ENCODE measurements around the gene SOWAHA.

The SOWAHA gene

DNA sequence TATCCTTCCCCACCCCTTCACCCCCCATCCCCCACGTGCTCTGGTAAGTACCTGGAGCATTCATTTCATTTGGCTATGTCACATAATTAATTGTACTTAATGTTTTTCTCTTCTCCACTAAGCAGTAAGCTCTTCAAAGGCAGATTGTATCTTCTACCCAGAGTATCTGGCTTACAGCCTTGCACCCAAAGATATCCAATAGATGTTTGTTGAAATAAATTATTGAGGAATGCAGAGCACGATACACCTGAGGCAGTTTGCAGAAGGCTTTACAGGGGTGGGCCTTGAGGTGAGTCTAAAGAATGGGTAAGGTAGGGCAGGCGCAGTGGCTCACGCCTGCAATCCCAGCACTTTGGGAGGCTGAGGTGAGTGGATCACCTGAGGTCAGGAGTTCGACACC, 2.5 kb upstream of the SOWAHA start:
- ChIA-PET CTCF (interaction anchor here (1.1 to 5.8 kb wide), 5 partner anchors 9 to 63 kb away, joined by 3 to 58 read pairs (median 13); partner anchors contain the start of gene CCNI2), POLR2A (no interaction called here)
- no peak for DNase-seq (ENCODE audit: extremely low spot score)
- no peak for TF ChIP-seq CTCF (IDR thresholded peaks at IDR 0.05; ENCODE audit: control extremely low read depth, extremely low read depth, low read depth, missing control alignments)

GRCh38 chr5:132812123-132812765, 858 bp upstream of the SOWAHA start:
- DNase-seq (ENCODE audit: extremely low spot score) = no peak
- CTCF ChIA-PET = interaction anchor here (3.3 to 5.8 kb wide), 3 partner anchors 8 to 15 kb away, joined by 13 to 58 read pairs (median 29); no protein-coding TSS in a partner anchor
- POLR2A ChIA-PET = no interaction called here
- no peak for TF ChIP-seq CTCF (IDR thresholded peaks at IDR 0.05; ENCODE audit: control extremely low read depth, extremely low read depth, low read depth, missing control alignments)

DNA sequence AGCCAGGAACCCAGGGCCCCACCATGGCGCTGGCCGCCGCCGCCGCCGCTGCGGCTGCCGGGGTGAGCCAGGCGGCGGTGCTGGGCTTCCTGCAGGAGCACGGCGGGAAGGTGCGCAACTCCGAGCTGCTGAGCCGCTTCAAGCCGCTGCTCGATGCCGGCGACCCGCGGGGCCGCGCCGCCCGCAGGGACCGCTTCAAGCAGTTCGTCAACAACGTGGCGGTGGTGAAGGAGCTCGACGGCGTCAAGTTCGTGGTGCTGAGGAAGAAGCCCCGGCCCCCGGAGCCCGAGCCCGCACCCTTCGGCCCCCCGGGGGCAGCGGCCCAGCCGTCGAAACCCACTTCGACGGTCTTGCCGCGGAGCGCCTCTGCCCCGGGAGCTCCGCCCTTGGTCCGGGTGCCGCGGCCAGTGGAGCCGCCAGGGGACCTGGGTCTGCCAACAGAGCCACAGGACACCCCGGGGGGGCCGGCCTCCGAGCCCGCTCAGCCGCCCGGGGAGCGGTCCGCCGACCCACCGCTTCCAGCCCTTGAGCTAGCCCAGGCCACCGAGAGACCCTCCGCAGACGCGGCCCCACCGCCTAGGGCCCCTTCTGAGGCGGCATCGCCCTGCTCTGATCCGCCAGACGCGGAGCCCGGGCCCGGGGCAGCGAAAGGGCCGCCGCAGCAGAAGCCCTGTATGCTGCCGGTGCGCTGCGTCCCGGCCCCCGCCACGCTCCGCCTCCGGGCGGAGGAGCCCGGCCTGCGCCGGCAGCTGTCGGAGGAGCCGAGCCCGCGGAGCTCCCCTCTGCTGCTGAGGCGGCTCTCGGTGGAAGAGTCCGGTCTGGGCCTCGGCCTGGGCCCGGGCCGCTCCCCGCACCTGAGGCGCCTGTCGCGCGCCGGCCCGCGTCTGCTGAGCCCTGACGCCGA, 749 bp downstream of the SOWAHA start:
- POLR2A ChIA-PET = no interaction called here
- no peak for TF ChIP-seq CTCF (IDR thresholded peaks at IDR 0.05; ENCODE audit: control extremely low read depth, extremely low read depth, low read depth, missing control alignments)
- CTCF ChIA-PET = interaction anchor here (0.8 to 3.8 kb wide), 9 partner anchors 11 to 393 kb away, joined by 3 to 22 read pairs (median 4); partner anchors contain the start of gene SHROOM1
- DNase-seq (ENCODE audit: extremely low spot score) = peak; percentile 59

GRCh38 chr5:132814503-132815294, 1.6 kb downstream of the SOWAHA start:
- ChIA-PET CTCF (interaction anchor here (0.7 to 3.8 kb wide), 11 partner anchors 8 to 428 kb away, joined by 3 to 22 read pairs (median 3); no protein-coding TSS in a partner anchor), POLR2A (no interaction called here)
- TF ChIP-seq CTCF (IDR thresholded peaks at IDR 0.05; ENCODE audit: control extremely low read depth, extremely low read depth, low read depth, missing control alignments) = no peak
- DNase-seq (ENCODE audit: extremely low spot score) = no peak

GRCh38 chr5:132815454-132815853, 2.4 kb downstream of the SOWAHA start:
- CTCF ChIA-PET = interaction anchor here (0.7 to 3.8 kb wide), 8 partner anchors 8 to 429 kb away, joined by 3 to 22 read pairs (median 4); no protein-coding TSS in a partner anchor
- no peak for DNase-seq (ENCODE audit: extremely low spot score)
- POLR2A ChIA-PET = no interaction called here
- TF ChIP-seq CTCF (IDR thresholded peaks at IDR 0.05; ENCODE audit: control extremely low read depth, extremely low read depth, low read depth, missing control alignments) = no peak

DNA sequence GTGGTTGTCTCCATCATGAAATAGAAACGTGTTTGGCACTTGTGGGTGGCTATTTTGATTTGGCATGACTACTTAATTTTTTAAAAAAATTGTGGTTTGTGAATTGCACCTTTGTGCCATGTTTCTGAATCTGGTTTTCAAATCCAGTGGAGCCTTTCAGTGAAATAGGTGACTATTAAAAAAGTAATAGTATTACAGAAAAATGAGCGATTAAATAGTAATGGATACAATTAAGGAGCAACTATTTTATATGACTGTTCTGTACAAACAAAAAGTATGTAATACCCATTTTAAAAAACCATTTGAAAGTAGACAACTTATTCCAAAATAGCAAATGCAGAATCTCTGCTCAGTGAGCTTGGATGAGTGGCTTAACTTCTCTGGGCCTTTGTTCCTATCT, 3.0 kb downstream of the SOWAHA start:
- no peak for DNase-seq (ENCODE audit: extremely low spot score)
- ChIA-PET POLR2A (no interaction called here), CTCF (interaction anchor here (1.5 to 9.3 kb wide), 7 partner anchors 7 to 395 kb away, joined by 3 to 90 read pairs (median 7); no protein-coding TSS in a partner anchor)
- TF ChIP-seq CTCF (IDR thresholded peaks at IDR 0.05; ENCODE audit: control extremely low read depth, extremely low read depth, low read depth, missing control alignments) = no peak
